Prostate gland (tissue), 2 donors: ENCODE results near the gene SPOP.

ENCODE experiments used
- POLR2AphosphoS5 ChIP-seq: sonication (generic); formaldehyde crosslinking; IDR thresholded peaks from one replicate; pipeline ENCODE4 v1.6.1; 2017; ENCODE audit warnings: antibody characterized with exemption
- TF ChIP-seq, protein P1 (sequence below), 4 experiments: fragments of 200-600 bp in 2 of 4; fragments of 450-650 bp in 2 of 4; sonication (generic) in 2 of 4; IDR thresholded peaks; 1 replicate in 3 of 4; 2 replicates in 1 of 4; pipeline ENCODE4 v1.5.1; 2016 to 2019; ENCODE audit warnings: antibody characterized with exemption in 4 of 4, mild to moderate bottlenecking in 2 of 4, moderate library complexity in 2 of 4

DNA sequence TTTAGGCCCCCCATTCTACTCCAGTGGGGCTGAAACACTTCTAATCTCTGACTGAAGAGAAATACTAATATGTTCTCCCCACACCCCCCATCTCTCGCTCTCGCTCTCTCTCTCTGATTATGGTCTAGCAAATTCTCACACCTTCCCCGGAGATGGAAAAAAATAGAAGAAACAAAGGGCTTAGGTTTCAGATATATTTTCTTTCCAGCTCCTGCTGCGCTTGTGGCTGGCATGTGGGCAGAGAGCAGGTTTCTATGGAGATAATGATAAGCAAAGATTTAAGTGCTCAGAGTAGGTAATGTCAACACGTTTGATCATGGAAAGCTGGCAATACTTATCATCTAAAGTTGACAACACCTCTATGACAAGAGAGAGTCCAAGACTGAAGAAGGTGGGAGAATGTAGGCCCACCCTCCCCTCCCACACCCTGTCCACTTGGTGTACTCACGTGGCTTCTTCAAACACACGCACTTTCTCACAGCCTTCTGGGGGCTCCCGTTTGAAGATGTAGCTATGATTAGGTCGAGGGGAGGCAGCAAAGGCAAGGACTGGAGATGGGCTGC lies 37.9 kb upstream of the SPOP start:
- no peak for TF ChIP-seq POLR2AphosphoS5
- TF ChIP-seq, protein P1, sequence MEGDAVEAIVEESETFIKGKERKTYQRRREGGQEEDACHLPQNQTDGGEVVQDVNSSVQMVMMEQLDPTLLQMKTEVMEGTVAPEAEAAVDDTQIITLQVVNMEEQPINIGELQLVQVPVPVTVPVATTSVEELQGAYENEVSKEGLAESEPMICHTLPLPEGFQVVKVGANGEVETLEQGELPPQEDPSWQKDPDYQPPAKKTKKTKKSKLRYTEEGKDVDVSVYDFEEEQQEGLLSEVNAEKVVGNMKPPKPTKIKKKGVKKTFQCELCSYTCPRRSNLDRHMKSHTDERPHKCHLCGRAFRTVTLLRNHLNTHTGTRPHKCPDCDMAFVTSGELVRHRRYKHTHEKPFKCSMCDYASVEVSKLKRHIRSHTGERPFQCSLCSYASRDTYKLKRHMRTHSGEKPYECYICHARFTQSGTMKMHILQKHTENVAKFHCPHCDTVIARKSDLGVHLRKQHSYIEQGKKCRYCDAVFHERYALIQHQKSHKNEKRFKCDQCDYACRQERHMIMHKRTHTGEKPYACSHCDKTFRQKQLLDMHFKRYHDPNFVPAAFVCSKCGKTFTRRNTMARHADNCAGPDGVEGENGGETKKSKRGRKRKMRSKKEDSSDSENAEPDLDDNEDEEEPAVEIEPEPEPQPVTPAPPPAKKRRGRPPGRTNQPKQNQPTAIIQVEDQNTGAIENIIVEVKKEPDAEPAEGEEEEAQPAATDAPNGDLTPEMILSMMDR (IDR thresholded peaks at IDR 0.05) = no peak
